Ureter (tissue), 1 donor: Measurements from ENCODE around the gene RCC2. TPM values are rescaled to one million over a fixed set of nuclear protein-coding genes. Genes with fewer than 3 reads are reported as not detected.
"Not testable (repeated sequence)": the region's sequence is repeated elsewhere in the genome, so short reads cannot be mapped to it uniquely, and the experiment has no call there.

Experiments
- DNase-seq: peaks from one replicate; pipeline ENCODE4 v3.0.0-alpha.2; 2020; ENCODE audit warnings: low spot score
- total RNA-seq: library from RNA; stranded (reverse); gene quantifications from one replicate; pipeline ENCODE4 v1.2.4, GENCODE V29; 2023
- donor health status: DM: yes; HTN: yes; CAD: no.

Gene RCC2
- total RNA-seq, 1 donor from 2014 or later = 85.2 TPM

DNA sequence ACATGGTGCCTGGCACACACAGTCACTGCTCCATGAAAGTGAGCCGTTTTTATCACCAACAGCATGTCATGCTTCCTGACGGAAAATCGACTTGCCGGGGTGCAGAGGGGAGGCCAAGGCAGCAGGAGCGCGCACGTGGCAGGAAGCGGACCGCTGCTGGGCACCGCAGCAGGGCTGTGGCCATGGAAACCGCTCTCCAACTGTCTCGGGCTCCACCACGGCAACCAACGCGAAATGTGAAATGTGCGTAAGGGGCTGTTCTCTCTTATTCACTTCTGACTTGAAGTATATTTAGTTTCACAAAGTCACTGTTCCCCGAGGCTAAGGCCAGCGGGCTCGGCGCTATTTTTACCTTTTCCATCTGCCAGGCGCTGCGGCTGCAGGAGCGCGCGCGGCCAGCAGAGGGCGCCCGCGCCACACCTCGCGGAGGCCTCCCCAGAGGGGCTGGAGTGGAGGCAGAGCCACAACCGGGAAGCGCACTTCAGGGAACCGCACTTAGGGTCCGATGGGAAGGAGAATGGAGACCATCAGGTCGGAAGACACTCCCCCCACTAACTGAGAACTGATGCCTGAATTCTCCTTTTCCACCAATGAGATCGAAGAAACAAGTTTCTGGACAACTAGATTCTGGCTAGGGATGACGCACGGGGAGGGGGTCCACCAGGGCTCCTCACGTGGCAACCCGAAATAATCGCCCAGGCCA is 19.7 kb downstream of the RCC2 start:
- peak; percentile 59 for DNase-seq

DNA sequence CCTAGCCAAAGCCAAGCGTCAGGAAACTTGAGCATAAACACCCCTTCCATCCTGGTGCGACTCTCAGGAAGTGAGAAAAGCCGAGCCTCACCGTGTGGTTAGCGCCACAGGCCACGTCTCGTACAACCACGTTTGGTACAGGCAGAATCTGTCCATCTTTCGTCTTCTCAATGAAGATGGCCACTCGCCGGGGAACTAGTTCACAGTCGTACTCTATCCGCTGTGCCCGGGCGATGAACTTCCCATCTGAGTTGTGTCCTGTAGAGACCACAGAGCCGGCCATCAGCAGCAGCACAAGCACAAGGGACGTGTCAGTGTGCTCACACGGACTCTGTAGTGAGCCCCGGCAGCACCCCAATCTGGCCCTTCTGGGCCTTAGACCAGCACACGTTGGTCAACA is 23.1 kb downstream of the RCC2 start:
- no peak for DNase-seq

DNA sequence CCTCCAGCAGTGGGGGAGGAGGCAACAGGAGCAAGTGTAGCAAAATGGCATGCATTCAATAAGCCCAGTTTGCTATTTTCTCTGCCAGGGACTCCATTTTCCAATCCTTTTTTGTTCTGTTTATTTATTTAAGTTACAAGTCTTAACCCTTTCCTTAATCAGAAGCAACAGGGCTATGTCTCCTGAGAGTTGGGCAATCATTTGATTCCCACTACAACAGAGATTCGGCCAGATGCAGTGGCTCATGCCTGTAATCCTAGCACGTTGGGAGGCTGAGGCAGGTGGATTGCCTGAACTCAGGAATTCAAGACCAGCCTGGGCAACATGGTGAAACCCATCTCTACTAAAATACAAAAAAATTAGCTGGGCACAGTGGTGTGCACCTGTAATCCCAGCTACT is 25.5 kb downstream of the RCC2 start:
- DNase-seq = no peak

DNA sequence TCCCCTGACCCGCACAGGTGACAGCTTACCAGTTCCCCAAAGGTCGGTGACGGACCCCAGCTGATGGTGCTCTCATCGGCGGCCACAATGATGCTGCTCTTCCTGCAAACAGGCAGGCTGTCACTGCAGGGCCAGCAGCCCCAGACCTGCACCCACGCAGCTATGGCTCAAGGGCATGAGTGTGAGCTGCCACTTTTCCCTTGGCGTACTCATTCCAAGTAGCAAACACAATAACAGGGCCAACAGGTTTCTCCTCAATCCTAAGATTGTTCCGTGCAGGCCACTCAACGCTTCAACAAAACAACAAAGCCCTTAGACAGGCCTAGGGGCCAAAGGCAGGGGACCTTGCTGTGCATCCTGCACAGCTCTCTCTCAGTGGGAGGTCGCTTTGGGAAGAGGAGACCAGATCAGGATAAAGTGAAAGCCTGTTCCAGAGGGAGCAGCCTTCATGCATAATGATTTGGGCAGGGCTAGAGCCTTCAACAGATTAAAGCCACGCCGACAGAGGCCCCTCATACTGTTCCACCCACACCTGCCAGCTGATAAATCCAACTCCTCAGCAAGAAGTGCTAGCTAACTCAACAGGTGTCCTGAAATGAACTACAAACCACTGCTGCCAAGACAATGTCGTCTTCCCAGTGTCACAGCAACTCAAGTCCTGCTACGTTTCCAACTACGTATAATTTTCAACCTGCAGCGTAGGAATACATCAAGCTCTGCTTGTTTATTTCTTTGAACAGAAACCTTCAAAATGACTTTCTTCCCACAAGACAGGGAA is 27.2 kb downstream of the RCC2 start:
- DNase-seq = no peak

DNA sequence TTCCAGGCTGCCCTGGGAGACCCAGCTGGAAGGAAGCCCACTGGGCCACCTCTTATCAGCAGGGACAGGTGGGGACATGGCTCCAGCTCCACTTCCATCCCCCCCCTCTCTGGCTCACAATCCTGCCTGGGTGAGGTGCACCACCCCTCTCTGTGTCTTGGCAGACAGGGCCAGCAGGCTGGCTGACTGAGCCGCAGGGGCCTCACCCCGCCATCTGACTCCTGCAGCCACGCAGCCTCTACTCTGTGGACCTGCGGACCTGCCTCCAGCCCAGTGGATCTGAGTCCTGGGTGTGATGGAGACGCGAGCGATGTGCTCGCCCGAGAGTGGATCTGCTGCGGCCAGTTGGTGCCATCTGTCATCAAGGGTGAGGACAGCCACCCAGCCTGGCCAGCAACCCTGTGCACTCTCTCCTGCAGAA is 30.1 kb downstream of the RCC2 start:
- no peak for DNase-seq

DNA sequence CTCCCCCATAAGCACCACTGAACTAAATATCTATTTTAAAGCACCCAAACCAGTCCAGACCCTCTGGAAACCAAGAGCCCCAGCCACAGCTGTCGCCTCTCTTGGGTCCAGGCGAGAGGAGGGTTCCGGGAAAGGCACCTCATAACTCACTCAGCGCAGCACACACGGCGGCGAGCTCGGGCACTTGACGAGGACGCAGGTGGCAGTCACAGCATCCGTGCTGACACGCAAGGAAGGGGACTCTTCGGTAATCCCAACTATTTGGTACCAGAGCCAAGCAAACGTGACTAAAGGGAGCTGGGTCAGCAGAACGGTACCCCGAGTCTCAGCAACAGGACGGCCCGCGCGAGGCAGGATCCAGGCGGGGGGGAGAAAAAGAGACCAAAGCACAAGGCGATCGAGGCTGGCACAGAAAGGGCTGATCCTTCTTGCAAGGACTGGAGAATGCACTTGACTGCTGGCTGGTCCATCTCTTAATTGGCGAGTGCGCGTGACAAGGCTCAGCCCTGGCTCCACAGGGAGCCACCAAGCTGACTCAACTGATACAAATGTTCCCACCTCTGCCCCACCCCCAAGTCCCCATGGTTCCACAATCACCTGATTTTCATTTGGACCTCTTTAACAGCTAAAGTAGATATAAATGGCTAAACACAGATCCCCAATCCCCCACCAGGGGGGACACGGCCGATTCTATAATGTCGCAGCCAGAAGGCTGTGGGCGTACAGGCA is 31.5 kb downstream of the RCC2 start:
- DNase-seq = not testable (repeated sequence)

DNA sequence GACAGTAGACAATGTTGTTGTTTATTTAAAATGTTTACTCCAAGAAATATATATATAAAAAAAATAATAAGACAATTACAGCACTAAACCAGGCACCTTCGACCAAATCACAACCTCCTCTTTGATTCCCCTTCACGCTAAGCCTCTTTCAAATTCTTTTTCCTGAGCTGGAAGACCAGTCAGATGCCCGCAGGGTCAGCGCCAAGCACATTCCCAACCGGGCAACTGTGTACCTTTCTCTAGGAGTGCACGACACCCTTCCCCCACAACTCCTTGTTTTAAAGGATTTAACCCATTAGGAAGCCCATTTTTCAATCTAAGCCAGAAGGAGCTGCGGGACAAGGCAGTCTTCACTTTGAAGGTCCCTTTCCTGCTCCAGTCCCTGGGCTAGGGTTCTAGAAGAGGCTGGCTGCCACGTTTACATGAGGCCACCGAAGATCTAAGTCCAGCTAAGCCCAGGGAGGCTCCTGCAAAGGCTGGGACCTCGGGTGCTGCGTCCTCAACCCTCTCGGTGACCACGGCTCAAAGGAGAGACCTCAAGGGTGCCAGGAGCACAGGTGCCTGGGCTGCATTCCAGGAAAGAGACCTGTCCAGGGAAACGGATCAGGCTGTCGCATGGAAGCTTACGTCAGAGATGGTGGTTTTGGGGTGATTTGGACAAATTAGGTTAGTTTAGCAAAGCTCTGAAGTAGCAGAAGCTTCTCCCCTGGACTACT is 32.6 kb downstream of the RCC2 start:
- DNase-seq = not testable (repeated sequence)

DNA sequence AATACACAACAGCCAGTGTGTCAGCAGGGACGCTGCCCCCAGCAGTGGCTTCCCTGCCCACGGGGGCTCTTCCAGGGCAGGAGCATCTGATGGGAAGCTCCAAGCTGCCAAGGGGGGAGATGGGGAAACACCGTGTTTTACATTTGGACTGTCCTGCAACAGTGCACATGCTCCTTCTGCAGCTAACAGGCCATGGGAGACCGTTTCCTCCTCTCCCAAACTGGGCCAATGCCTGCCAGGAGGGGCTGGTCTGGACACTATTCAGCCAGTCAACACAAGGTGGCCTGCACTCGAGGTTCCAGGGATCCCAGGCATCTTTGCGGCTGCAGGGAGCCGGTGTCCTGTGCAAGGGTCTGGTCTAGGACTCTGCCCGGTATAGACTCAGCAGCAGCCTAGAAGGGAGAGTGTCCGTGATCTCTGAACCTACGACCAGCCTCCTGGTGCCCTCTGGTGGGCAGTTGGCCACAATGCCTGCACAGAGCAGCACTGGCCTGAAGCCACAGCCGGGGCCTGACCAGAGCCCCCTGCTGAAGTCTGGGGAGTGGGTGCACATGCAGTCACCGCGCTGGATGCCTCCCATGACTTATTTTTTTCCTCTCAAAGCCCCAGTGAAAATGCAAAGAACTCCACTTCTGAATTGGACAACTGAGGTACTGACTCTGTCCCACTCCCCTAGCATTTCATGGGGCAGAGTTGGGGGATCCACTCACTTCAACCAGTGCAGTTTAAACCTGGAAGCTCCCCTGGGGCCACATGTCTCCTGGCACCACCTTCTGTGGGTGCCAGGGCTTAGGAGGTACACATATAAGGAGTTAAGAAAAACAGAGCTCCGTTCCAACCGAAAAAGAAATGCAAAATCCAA is 33.3 kb downstream of the RCC2 start:
- peak; percentile 67 for DNase-seq

DNA sequence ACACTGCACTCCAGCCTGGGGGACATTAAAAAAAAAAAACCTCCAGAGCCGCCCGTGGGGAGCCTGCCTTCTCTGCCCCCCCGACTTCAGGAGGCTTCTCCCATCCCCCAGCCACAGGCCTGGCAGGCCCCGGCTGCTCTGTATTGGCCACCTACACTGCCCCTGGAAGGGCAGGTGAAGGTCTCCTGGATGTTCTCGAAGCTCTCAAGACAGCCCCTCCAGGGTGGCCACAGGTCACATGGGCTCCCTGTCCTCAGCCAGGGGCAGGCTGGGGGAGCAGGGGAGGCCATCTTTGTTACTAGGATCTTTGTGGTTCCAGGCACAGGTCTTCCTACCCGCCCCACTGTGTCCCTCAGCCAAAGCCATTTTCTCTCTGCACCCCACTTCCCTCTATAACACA is 34.7 kb downstream of the RCC2 start:
- no peak for DNase-seq

DNA sequence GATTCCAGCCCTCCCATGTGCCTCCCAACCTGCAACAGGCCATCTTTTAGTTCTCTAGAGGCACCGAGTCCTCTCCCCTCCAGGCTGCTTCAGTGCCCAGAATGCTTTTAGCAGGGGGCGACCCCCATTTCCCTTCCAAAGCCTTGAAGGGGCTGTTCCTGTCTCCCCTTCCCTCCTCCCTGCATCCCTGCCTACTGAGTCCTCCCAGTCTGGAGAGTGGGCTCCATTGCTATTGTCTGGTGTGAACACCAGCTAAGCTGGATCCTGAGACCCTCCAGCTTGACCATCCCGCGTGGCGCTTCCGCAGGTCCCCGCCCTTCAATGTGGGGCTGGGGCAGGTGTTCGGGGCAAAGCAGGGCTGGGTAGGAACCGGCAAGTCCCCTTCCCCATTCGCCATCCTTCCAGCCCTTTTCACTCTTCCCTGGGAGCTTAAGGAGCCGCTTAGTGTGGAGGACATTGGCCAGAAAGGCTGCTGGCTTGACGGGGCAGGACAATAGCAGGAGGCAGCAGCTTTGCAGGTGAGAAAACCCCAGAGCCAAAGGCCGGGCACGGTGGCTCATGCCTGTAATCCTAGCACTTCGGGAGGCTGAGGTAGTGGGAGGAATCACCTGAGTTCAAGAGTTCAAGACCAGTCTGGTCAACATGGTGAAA is 35.3 kb downstream of the RCC2 start:
- no peak for DNase-seq

DNA sequence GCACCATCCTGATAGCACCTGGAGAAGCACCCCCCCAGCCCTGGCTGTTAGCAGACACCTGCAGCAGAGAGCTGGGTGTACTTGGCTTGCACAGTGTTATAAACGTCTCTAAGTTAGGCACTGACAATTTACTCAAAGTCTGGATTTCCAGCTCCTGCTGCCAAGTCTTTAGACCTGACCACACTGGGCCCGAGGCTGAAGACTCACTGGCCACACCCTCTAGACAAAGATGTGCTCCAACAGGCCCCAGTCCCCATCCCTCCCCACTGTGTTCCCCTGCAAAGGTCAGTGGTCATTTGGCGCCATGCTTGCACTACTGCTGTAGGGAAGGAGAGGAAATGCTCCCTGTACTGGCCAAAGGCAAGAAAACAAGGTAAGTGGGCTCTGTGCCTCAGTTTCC is 36.4 kb downstream of the RCC2 start:
- DNase-seq = no peak

DNA sequence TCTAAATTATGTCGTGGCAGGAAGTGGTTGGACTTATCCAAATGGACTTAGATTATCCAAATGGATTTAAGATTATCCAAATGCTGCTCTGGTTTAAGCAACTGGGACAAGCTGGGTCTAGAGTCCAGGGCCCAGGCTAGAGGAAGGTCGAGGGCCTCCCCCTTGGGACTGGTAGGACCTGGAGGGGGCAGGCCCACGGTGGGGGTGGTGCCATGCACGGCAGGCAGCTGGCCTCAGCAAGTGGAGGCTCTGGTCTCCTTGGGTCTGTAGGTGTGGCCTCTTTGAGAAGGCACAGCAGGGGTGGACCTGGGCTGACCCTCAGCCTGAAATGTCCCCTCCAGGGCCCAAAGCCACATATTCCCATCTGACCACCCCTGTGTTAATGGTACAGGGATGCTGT is 37.6 kb downstream of the RCC2 start:
- DNase-seq = no peak

DNA sequence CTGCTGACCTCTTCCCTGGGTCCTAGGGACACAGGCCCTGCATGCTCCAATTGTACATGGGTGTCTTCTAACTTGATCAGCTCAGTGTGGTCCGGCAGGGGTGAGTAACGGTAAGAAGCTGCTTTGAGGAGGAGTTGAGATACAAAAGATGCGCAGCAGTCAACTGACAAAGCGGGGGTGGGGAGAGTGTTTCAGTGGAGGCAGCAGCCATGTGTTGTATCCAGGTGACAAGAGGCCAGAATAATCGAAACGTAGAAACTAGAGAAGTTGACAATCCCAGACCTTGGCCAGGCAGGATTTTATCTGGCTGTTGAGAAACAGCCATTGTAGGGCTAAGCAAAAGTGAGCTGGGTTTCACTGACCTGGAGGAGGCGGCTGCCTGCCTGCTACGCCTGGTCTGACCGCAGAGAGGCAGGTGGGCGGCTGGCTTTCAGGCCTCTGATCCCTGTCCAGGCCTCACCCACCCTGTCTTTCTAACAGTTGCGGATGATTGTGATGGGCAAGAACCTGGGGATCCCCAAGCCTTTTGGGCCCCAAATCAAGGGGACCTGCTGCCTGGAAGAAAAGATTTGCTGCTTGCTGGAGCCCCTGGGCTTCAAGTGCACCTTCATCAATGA is 38.6 kb downstream of the RCC2 start:
- DNase-seq = no peak

DNA sequence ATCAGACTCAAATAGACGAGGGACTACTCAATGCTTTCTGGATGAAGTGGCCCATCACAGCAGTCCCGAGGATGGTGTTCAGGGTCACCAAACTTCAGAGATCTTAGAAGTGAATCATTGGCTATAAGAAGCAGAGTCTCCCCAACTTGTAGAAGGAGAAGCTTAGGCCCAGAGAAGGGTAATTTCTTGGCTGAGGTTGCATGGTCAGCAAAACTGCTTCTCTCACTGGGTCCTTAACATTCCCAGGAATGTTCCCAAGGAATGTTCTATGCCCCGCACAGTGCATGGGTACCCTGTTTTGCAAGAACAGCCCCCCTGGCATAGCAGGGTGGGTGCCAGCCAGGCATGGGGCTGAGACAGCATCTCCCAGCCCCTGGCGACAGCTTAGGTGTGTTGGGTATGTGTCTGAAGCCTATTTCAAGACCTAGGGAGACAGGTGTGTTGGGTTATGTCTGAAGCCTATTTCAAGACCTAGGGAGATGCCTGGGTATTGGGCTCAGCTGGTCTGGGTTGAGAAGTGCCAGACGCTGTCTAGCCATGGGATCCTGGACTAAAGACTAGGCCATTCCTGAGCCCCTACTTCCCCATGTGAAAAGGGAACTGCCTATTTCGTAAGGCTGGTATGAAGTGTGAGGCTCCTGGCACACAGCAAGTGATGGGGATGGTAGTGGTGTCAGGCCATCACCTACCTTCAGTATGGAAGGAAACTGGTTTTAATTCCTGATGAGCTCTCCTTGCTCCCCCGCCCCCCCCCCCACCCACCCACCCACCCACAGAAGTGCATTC is 41.4 kb downstream of the RCC2 start:
- no peak for DNase-seq

DNA sequence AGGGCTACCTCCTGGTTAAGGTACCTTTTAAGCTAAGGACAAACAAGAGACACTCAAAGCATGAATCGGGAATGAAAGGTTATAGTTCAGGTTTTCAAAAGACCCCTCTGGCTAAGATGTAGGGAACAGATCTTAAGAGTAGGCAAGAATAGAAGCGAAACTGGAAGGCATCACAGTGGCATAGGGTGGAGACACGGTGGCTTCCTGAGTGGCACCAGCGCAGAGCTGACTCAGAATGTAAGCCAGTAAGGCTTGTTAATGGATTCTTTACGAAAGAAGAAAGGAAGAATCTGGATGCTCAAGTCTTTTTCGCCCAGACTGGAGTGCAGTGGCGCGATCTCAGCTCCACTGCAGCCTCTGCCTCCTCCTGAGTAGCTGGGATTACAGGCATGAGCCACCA is 46.2 kb downstream of the RCC2 start:
- DNase-seq = no peak

DNA sequence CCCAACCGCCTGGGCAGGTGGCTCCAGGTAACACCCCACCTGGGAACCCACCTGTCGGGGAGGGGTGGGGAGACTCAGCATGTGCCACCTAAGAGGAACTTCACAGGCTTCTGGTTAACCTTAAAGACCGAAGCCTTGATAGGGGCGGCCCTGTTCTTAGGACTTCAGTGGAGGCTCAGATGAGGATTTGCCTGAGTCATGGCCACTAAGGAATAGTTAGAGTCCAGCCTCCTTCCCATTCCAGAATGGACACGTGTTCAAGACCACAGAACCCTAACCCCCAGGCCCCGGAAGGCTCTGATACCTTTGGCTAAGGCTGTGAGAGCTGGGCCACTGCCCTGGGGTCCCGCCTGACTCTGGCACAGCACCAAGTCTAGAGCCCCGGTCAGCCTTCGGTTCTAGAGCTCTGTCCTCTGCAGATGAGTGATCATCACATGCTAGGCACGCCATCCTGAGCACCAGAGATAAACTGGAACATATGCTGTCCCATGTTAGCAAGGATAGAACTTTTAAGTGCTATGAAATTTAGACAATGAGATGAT is 47.2 kb downstream of the RCC2 start:
- no peak for DNase-seq

DNA sequence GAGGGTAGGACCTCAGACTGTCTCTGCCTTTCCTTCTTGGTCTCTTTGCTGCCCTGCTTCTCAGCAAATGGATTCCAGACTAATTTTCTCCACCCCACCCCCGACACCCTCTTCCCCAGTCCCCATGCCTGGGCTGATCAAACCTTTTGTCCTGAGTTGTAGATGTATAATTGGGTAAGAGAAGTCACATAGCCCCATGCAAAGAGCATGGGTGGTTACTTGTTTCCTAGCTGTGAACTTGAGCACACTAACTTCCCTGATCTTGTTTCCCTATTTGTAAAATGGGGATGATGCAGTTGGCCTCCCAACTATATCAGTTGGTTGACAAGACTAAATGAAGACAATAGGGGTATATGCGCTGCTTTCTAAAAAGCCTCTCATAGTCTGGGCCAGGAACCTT is 58.3 kb downstream of the RCC2 start:
- no peak for DNase-seq

DNA sequence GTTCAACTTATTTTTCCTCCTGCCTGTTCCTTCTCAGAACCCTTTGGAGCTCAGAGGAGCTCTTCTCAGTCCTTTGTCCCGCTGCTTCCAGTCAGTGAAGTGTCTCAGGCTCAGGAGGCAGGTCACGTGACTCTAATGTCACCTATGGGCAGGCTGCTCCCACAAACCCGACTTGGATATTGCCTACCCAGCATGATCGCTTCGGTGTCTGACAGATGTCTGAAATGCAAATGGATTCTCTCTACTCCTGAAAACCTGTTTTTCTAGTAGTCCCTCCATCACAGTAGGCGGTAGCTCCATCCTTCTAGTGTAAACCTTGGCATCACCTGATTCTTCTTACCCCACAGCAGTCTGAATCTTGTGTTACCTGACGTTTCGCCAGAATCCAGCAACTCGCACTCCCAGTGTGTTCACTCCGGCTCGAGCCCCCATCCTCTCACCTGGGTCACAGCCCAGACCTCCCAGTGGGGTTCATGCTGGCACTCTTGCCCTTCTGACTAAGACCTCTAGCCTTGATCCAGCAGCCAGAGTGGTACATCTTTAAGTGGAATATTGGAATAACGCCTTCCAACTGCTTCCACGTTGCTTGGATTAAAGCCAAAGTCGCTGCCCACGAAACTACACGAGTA is 62.0 kb downstream of the RCC2 start:
- peak; percentile 45 for DNase-seq

DNA sequence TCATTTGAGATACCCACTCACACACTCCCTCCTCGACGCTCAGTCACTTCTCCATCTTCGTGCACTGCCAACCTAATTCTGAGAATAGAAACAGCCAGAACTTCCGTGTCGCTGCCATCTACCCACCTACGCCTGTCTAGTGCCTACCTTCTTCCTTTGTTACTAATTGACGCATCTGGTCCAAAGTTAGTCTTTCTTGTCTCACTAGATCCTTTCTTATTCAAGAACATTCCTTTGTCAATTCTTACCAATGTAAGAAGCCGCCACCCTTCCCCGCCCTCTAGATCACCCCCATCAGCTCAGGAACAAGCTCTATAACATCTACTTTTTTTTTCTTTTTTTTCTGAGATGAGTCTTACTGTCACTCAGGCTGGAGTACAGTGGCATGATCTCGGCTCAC is 63.8 kb downstream of the RCC2 start:
- DNase-seq = no peak
